Neural cell (in vitro differentiated cells): ENCODE results near the gene ADAM23. TPM values are rescaled to one million over a fixed set of nuclear protein-coding genes. Genes with fewer than 3 reads are reported as not detected.

Experiments used
- H2AFZ ChIP-seq: fragments of 200-600, 300-800 bp; sonication (generic), shearing (Covaris generic); 2 replicates; pipeline ENCODE4 v1.6.0; 2014; ENCODE audit warnings: low read depth, mild to moderate bottlenecking, antibody characterized with exemption, low read length, moderate library complexity
- H3F3A ChIP-seq: fragments of 200-600 bp; shearing (Covaris generic); 2 replicates; pipeline ENCODE4 v1.6.1; 2016; ENCODE audit warnings: mild to moderate bottlenecking, moderate library complexity, mixed read lengths, antibody characterized with exemption, low read length; ENCODE audit not compliant: insufficient read depth, poor library complexity, severe bottlenecking
- H3K27ac ChIP-seq: fragments of 200-600, 300-800 bp; sonication (generic), shearing (Covaris generic); 2 replicates; pipeline ENCODE4 v1.5.1; 2014; ENCODE audit warnings: mild to moderate bottlenecking, low read length, moderate library complexity
- H3K27me3 ChIP-seq: fragments of 300-800, 200-600 bp; sonication (generic), shearing (Covaris generic); 2 replicates; pipeline ENCODE4 v1.6.0; 2014; ENCODE audit warnings: mild to moderate bottlenecking, low read depth, low read length, moderate library complexity; ENCODE audit not compliant: insufficient read depth
- H3K36me3 ChIP-seq: fragments of 300-800, 200-600 bp; sonication (generic), shearing (Covaris generic); 2 replicates; pipeline ENCODE4 v1.5.1; 2014; ENCODE audit warnings: mild to moderate bottlenecking, antibody characterized with exemption, low read length, moderate library complexity; ENCODE audit not compliant: insufficient read depth
- H3K4me2 ChIP-seq: fragments of 300-800, 200-600 bp; sonication (generic), shearing (Covaris generic); 2 replicates; pipeline ENCODE4 v1.6.0; 2014; ENCODE audit warnings: mild to moderate bottlenecking, low read length
- H3K4me3 ChIP-seq: fragments of 300-800, 200-600 bp; sonication (generic), shearing (Covaris generic); 2 replicates; pipeline ENCODE4 v1.5.1; 2014; ENCODE audit warnings: mild to moderate bottlenecking, low read length, moderate library complexity
- H3K79me2 ChIP-seq: fragments of 200-600 bp; shearing (Covaris generic); replicated peaks from 2 replicates; pipeline ENCODE4 v1.6.0; 2014; ENCODE audit warnings: mild to moderate bottlenecking, low read length, moderate library complexity; ENCODE audit not compliant: insufficient read depth
- H3K9ac ChIP-seq: fragments of 300-800, 200-600 bp; sonication (generic), shearing (Covaris generic); 2 replicates; pipeline ENCODE4 v1.6.1; 2016; ENCODE audit warnings: mild to moderate bottlenecking, low read length, mixed read lengths
- H3K9me2 ChIP-seq: fragments of 200-600 bp; shearing (Covaris generic); 2 replicates; pipeline ENCODE4 v1.6.1; 2016; ENCODE audit warnings: mild to moderate bottlenecking, low read length, mixed read lengths; ENCODE audit not compliant: insufficient read depth
- H3K9me3 ChIP-seq: fragments of 200-600, 300-800 bp; sonication (generic), shearing (Covaris generic); 2 replicates; pipeline ENCODE4 v1.6.1; 2016; ENCODE audit warnings: mild to moderate bottlenecking, mixed run types, low read length, moderate library complexity, mixed read lengths
- H4K20me1 ChIP-seq: fragments of 200-600 bp; shearing (Covaris generic); 2 replicates; pipeline ENCODE4 v1.6.1; 2016; ENCODE audit warnings: mild to moderate bottlenecking, mixed run types; ENCODE audit not compliant: insufficient read depth
- EP300 ChIP-seq: fragments of 450-650 bp; conservative IDR thresholded peaks from 2 replicates; pipeline ENCODE4 v1.6.1; 2014; ENCODE audit warnings: antibody characterized with exemption, mild to moderate bottlenecking, moderate library complexity; ENCODE audit not compliant: poor library complexity, severe bottlenecking
- EZH2 ChIP-seq: fragments of 200-600, 300-800 bp; shearing (Covaris generic), sonication (generic); IDR thresholded peaks from 2 replicates; pipeline ENCODE4 v1.6.1; 2014; ENCODE audit warnings: antibody characterized with exemption, low read length, borderline replicate concordance, mild to moderate bottlenecking; ENCODE audit not compliant: insufficient read depth, poor library complexity, severe bottlenecking
- MXI1 ChIP-seq: fragments of 450-650 bp; conservative IDR thresholded peaks from 2 replicates; pipeline ENCODE4 v1.6.1; 2014; ENCODE audit warnings: antibody characterized with exemption, mild to moderate bottlenecking; ENCODE audit not compliant: poor library complexity, severe bottlenecking
- POLR2AphosphoS5 ChIP-seq: IDR thresholded peaks from 2 replicates; pipeline ENCODE4 v1.6.1; 2012
- RAD21 ChIP-seq: fragments of 450-650 bp; conservative IDR thresholded peaks from 2 replicates; pipeline ENCODE4 v1.6.1; 2014; ENCODE audit warnings: antibody characterized with exemption, mild to moderate bottlenecking, moderate library complexity
- REST ChIP-seq: IDR thresholded peaks from 2 replicates; pipeline ENCODE4 v1.6.1; 2012; ENCODE audit warnings: borderline replicate concordance
- SMC3 ChIP-seq: fragments of 450-650 bp; conservative IDR thresholded peaks from 2 replicates; pipeline ENCODE4 v1.6.1; 2014; ENCODE audit warnings: antibody characterized with exemption, mild to moderate bottlenecking, moderate library complexity; ENCODE audit not compliant: poor library complexity
- TAF1 ChIP-seq: IDR thresholded peaks from 2 replicates; pipeline ENCODE4 v1.6.1; 2012; ENCODE audit warnings: low read depth
- polyA minus RNA-seq: library from RNA; depleted of rRNA, polyadenylated mRNA; stranded (reverse); fragments of >200 nt; gene quantifications from 2 replicates; pipeline ENCODE4 v1.2.3, GENCODE V29; 2014
- polyA plus RNA-seq: library from polyadenylated mRNA; depleted of rRNA; stranded (reverse); fragments of >200 nt; gene quantifications from 2 replicates; pipeline ENCODE4 v1.2.3, GENCODE V29; 2014
- TF ChIP-seq, protein P1 (sequence below): fragments of 450-650 bp; IDR thresholded peaks from 2 replicates; pipeline ENCODE4 v1.5.1; 2014; ENCODE audit warnings: antibody characterized with exemption, mild to moderate bottlenecking, moderate library complexity; ENCODE audit not compliant: poor library complexity, severe bottlenecking

ADAM23 gene, protein sequence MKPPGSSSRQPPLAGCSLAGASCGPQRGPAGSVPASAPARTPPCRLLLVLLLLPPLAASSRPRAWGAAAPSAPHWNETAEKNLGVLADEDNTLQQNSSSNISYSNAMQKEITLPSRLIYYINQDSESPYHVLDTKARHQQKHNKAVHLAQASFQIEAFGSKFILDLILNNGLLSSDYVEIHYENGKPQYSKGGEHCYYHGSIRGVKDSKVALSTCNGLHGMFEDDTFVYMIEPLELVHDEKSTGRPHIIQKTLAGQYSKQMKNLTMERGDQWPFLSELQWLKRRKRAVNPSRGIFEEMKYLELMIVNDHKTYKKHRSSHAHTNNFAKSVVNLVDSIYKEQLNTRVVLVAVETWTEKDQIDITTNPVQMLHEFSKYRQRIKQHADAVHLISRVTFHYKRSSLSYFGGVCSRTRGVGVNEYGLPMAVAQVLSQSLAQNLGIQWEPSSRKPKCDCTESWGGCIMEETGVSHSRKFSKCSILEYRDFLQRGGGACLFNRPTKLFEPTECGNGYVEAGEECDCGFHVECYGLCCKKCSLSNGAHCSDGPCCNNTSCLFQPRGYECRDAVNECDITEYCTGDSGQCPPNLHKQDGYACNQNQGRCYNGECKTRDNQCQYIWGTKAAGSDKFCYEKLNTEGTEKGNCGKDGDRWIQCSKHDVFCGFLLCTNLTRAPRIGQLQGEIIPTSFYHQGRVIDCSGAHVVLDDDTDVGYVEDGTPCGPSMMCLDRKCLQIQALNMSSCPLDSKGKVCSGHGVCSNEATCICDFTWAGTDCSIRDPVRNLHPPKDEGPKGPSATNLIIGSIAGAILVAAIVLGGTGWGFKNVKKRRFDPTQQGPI
- polyA plus RNA-seq, result 55.0 and 75.2 TPM in 2 replicates
- polyA minus RNA-seq, result 62.8 and 82.9 TPM in 2 replicates

DNA sequence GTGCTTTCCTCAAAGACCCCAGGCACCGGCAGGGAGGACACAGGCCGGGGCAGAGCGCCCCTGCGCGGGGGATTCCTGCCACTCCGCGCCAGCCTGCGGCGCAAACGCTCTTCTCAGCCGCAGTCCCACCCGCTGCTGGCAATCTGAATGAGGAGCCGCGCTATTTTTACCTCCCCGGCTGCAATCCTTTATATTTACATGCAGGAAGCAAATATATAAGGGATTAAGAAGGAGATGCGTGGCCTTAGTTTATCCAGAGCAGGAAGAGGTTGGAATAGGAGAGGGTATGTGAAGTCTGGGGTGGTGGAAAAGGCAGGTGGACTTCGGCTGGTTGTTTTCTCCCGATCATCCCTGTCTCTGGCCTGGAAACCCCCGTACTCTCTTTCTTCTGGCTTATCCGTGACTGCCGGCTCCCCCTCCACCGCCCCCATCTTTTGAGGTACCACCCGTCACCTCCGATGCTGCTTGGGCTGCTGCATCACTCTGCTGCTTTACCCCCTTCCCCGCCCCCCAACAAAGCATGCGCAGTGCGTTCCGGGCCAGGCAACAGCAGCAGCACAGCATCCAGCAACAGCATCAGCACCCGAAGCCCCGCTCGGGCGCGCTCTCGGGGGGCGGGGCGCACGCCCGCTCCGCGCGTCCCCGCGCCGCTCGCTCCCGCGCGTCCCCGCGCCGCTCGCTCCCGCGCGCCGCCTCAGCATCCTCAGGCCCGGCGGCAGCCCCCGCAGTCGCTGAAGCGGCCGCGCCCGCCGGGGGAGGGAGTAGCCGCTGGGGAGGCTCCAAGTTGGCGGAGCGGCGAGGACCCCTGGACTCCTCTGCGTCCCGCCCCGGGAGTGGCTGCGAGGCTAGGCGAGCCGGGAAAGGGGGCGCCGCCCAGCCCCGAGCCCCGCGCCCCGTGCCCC, at the start of gene ADAM23:
Gene ADAM23, plus strand, starts transcription at position 700 of the 902 bp plus-strand sequence. CDS start 335 bp downstream, outside the sequence.
- H3K4me3 ChIP-seq, result peak within 1 kb of the TSS; percentile 73
- no peaks in the 10 kb centered on the region for H3K9me2 ChIP-seq
- TF ChIP-seq MXI1, result peak; percentile 68
- TF ChIP-seq, protein P1, sequence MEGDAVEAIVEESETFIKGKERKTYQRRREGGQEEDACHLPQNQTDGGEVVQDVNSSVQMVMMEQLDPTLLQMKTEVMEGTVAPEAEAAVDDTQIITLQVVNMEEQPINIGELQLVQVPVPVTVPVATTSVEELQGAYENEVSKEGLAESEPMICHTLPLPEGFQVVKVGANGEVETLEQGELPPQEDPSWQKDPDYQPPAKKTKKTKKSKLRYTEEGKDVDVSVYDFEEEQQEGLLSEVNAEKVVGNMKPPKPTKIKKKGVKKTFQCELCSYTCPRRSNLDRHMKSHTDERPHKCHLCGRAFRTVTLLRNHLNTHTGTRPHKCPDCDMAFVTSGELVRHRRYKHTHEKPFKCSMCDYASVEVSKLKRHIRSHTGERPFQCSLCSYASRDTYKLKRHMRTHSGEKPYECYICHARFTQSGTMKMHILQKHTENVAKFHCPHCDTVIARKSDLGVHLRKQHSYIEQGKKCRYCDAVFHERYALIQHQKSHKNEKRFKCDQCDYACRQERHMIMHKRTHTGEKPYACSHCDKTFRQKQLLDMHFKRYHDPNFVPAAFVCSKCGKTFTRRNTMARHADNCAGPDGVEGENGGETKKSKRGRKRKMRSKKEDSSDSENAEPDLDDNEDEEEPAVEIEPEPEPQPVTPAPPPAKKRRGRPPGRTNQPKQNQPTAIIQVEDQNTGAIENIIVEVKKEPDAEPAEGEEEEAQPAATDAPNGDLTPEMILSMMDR, result peak; percentile 92
- peak; percentile 77 for TF ChIP-seq TAF1
- peak; percentile 85 for TF ChIP-seq SMC3
- TF ChIP-seq RAD21, result peak; percentile 88
- peak; percentile 70 for TF ChIP-seq EP300
- TF ChIP-seq REST, result peak; percentile 66
- peak; percentile 86 for TF ChIP-seq POLR2AphosphoS5
- no peak for TF ChIP-seq EZH2
- H3K27ac ChIP-seq, result peak within 1 kb of the TSS; percentile 97
- H3K9ac ChIP-seq, result peak within 1 kb of the TSS; percentile 95
- no peaks in the 10 kb centered on the region for H4K20me1 ChIP-seq
- peak within 1 kb of the TSS; percentile 99 for H2AFZ ChIP-seq
- no peaks in the 10 kb centered on the region for H3K36me3 ChIP-seq
- peaks cover 34% of the 10 kb centered on the region for H3K79me2 ChIP-seq
- H3K27me3 ChIP-seq, result no peaks in the 10 kb centered on the region
- peak within 1 kb of the TSS; percentile 81 for H3K4me2 ChIP-seq
- no peaks in the 10 kb centered on the region for H3K9me3 ChIP-seq
- H3F3A ChIP-seq, result no peaks in the 10 kb centered on the region

- no peak overlapping the region for H3K9ac ChIP-seq
- no peak overlapping the region for H3K27ac ChIP-seq
- TF ChIP-seq EP300, result no peak
- no peak for TF ChIP-seq EZH2
- no peak for TF ChIP-seq POLR2AphosphoS5
- TF ChIP-seq MXI1, result no peak
- no peak for TF ChIP-seq REST
- TF ChIP-seq RAD21, result no peak
- TF ChIP-seq TAF1, result no peak
- TF ChIP-seq, protein P1, result no peak
- no peak for TF ChIP-seq SMC3
- no peak overlapping the region for H3K4me2 ChIP-seq
- H3F3A ChIP-seq, result no peaks in the 10 kb centered on the region
- no peaks in the 10 kb centered on the region for H4K20me1 ChIP-seq
- no peaks in the 10 kb centered on the region for H3K9me2 ChIP-seq
- H3K79me2 ChIP-seq, result no peaks in the 10 kb centered on the region
- no peak overlapping the region for H2AFZ ChIP-seq
- no peaks in the 10 kb centered on the region for H3K36me3 ChIP-seq
- no peak overlapping the region for H3K4me3 ChIP-seq
- no peaks in the 10 kb centered on the region for H3K9me3 ChIP-seq
- H3K27me3 ChIP-seq, result no peaks in the 10 kb centered on the region
These were observed 47.1 kb upstream of the ADAM23 start for GRCh38 chr2:206396211-206396610.
